Aorta (tissue), 5 donors: Measurements from ENCODE around the gene PRPF8. TPM values are rescaled to one million over a fixed set of nuclear protein-coding genes. Genes with fewer than 3 reads are reported as not detected.
"Not testable (repeated sequence)": the region's sequence is repeated elsewhere in the genome, so short reads cannot be mapped to it uniquely, and the experiment has no call there.

Experiments used
- ATAC-seq: fragments of 200-7000 bp; cut with Tn5 transposase; one replicate; pipeline ENCODE4 v1.9.1; 2022; ENCODE audit warnings: moderate library complexity; ENCODE audit not compliant: low FRiP score
- DNase-seq, 2 donors: peaks; one replicate each; pipeline ENCODE4 v3.0.0-alpha.2; 2020
- H3K27ac ChIP-seq, 2 donors: one replicate each; pipeline ENCODE4 v1.5.1; 2013; ENCODE audit warnings: low read length in 2 of 2, mild to moderate bottlenecking in 2 of 2, moderate library complexity in 2 of 2, control low read depth in 1 of 2, inconsistent platforms in 1 of 2, low read depth in 1 of 2
- H3K27me3 ChIP-seq, 2 donors: one replicate each; pipeline ENCODE4 v1.6.1; 2013; ENCODE audit warnings: control low read depth in 1 of 2, low read length in 1 of 2, mild to moderate bottlenecking in 1 of 2, moderate library complexity in 1 of 2; ENCODE audit not compliant: insufficient read depth in 2 of 2, control insufficient read depth in 1 of 2
- H3K36me3 ChIP-seq, 2 donors: one replicate each; pipeline ENCODE4 v1.6.1; 2013; ENCODE audit warnings: control low read depth in 1 of 2, low read length in 1 of 2, mild to moderate bottlenecking in 1 of 2; ENCODE audit not compliant: insufficient read depth in 2 of 2, control insufficient read depth in 1 of 2
- H3K4me1 ChIP-seq, 2 donors: one replicate each; pipeline ENCODE4 v1.6.1; 2013; ENCODE audit warnings: low read length in 2 of 2, control low read depth in 1 of 2, mild to moderate bottlenecking in 1 of 2, moderate library complexity in 1 of 2; ENCODE audit not compliant: insufficient read depth in 2 of 2, control insufficient read depth in 1 of 2
- H3K4me3 ChIP-seq, 2 donors: one replicate each; pipeline ENCODE4 v1.5.1; 2013; ENCODE audit warnings: low read length in 2 of 2, control low read depth in 1 of 2, mild to moderate bottlenecking in 1 of 2
- H3K9me3 ChIP-seq: one replicate; pipeline ENCODE4 v1.6.1; 2013; ENCODE audit warnings: mild to moderate bottlenecking, low read length; ENCODE audit not compliant: control insufficient read depth
- WGBS, 2 donors: extraction: QIAGEN DNeasy Blood & Tissue Kit; methylation state at CpG; one replicate each; pipeline ENCODE4 v1.1.7; 2013; 5-methylcytosine and 5-hydroxymethylcytosine counted together
- intact Hi-C, 2 donors: fragments of 100-400 bp; cut with DNase I; formaldehyde crosslinking; loops; one replicate each; pipeline versions ENCODE4 v1.14.2 to v1.15.0; 2022
- polyA plus RNA-seq, 2 donors: library from polyadenylated mRNA; stranded (reverse); fragments of 200-250 nt; gene quantifications; one replicate each; pipeline ENCODE4 v1.2.3, GENCODE V29; 2013
- total RNA-seq, 2 donors: library from RNA; stranded (reverse); fragmentation: NEBNext Ultra II Directional; extraction: Animal tissue kit (Norgen Biotek cat#: 25700); gene quantifications; one replicate each; pipeline ENCODE4 v1.2.1, GENCODE V29; 2021
- donor health status: healthy with polysubstance abuse.
- donor health status: Bipolar disorder and iron deficiency.
- donor health status: DM: no; HTN: no; CAD: no.
- donor health status: DM: no; HTN: no; CAD: no.
- donor health status: DM: yes; HTN: yes; CAD: no.

PRPF8 gene
- total and polyA plus RNA-seq, 4 donors = 14.7 to 235 (median 136) TPM

- H3K9me3 ChIP-seq, H3K4me3 ChIP-seq, DNase-seq, H3K4me1 ChIP-seq, H3K36me3 ChIP-seq, H3K27ac ChIP-seq, H3K27me3 ChIP-seq, ATAC-seq, intact Hi-C loops: not testable (repeated sequence)
- WGBS, 2 donors = 90 to 95% methylated on average over 10 of the region's 10 CpGs
Measured at GRCh38 chr17:1708791-1709346, 24.2 kb upstream of the PRPF8 start.

DNA sequence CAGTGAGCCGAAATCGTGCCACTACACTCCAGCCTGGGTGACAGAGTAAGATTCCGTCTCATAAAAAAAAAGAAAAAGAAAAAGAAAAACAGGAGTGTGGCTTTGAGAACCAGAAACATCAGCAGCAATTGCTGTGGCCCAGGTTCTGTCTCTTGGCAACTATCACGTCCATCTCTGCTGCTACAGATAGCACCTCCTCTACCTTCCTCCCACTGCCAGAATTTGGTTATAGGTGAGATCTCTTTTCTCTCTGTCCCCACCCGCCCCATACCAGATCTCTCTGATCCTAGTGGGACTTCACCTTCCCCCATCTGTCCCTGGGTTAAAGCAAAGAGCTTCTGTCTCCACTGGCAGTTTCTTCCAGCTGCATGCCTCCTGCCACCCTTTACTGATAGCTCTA lies 22.4 kb upstream of the PRPF8 start:
- ATAC-seq = no peak
- WGBS, 2 donors = 83 to 91% methylated on average over 5 of the region's 5 CpGs
- H3K4me3 ChIP-seq = no peak overlapping the region
- intact Hi-C loops = no loop called here
- no peak for DNase-seq
- H3K36me3 ChIP-seq = peaks cover 0 to under 1% of the 10 kb centered on the region in 2 donors
- no peaks in the 10 kb centered on the region for H3K27me3 ChIP-seq
- H3K9me3 ChIP-seq = no peaks in the 10 kb centered on the region
- no peaks in the 10 kb centered on the region for H3K4me1 ChIP-seq
- no peak overlapping the region for H3K27ac ChIP-seq

- Histone ChIP-seq H3K4me1 (no peaks in the 10 kb centered on the region), H3K4me3 (no peak overlapping the region), H3K36me3 (no peaks in the 10 kb centered on the region), H3K27me3 (no peaks in the 10 kb centered on the region), H3K27ac (no peak overlapping the region), H3K9me3 (no peaks in the 10 kb centered on the region)
- intact Hi-C loops = loop anchor here in 1 of 2 donors (2.0 kb wide), 1 partner anchor 42 kb away; no protein-coding TSS in a partner anchor
- no peak for DNase-seq
- ATAC-seq = no peak
- WGBS, 2 donors = 88 to 92% methylated on average over 7 of the region's 7 CpGs
Measured at GRCh38 chr17:1705004-1705403, 20.3 kb upstream of the PRPF8 start.

DNA sequence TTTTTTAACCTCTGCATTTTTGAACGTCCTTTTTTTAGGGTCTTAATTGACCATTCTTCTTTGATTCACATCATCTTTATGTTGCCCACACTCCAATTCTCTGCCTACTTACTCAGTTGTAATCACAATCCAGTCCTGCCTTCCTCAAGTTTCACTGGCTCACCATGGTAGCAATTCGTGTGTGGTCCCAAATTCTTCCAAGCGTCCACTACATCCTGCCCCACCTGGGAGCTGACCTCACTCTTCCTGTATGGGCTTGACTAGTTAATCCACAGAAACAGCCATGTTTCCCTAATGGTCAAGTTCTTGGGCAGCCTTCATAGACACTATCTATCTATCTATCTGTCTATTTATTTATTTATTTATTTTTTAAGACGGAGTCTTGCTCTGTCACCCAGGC lies 18.4 kb upstream of the PRPF8 start:
- Histone ChIP-seq H3K9me3 (no peaks in the 10 kb centered on the region), H3K36me3 (no peaks in the 10 kb centered on the region), H3K27ac (no peak overlapping the region), H3K4me3 (no peak overlapping the region), H3K4me1 (no peaks in the 10 kb centered on the region), H3K27me3 (no peaks in the 10 kb centered on the region)
- 59 to 61% methylated on average over 4 of the region's 4 CpGs for WGBS, 2 donors
- DNase-seq (no peak), ATAC-seq (no peak)
- intact Hi-C loops = no loop called here

DNA sequence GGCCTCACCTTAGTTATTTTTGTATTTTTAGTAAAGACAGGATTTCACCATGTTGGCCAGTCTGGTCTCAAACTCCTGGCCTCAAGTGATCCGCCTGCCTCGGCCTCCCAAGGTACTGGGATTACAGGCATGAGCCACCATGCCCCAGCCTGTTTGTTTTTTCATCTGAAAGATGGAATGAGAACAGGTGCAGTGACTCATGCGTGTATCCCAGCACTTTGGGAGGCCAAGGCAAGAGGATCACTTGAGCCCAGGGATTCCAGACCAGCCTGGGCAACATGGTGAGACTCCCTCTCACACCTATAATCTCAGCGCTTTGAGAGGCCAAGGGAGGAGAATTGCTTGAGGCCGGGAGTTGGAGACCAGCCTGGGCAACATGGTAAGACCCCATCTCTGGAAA lies 15.2 kb upstream of the PRPF8 start:
- H3K27ac ChIP-seq, intact Hi-C loops, DNase-seq, H3K4me1 ChIP-seq, ATAC-seq, H3K4me3 ChIP-seq, H3K9me3 ChIP-seq, H3K27me3 ChIP-seq, H3K36me3 ChIP-seq: not testable (repeated sequence)
- 91% methylated on average over 5 of the region's 5 CpGs for WGBS, 2 donors

DNA sequence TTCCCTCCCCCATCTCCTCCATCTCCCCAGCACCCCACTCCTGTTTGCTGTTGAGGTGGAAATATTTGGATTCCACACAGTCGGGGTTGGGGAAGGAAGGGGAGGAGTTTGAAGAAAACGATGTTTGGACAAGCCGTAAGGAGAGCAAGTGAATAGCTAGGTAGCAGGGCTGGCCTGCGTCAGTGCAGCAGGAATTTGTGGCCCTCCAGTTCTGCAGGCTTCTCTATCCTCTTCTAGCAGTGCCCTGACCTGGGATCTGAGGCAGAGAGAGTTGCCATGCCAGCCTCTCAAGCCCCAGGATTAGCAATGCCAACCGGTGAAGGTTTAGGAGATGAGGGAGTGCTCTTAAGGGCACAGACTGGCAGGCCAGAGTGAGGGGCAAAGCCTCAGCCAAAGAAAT lies 13.0 kb upstream of the PRPF8 start:
- WGBS, 2 donors = 5 to 12% methylated on average over 5 of the region's 5 CpGs
- H3K27ac ChIP-seq = peak overlapping the region in 1 of 2 donors; percentile 29
- no peak for ATAC-seq

GRCh38 chr17:1695365-1695764 lies 10.7 kb upstream of the PRPF8 start:
- no peak overlapping the region for H3K4me3 ChIP-seq
- intact Hi-C loops = no loop called here
- no peaks in the 10 kb centered on the region for H3K9me3 ChIP-seq

More for the DNA sequence above, 13.0 kb upstream of the PRPF8 start:
- H3K4me3 ChIP-seq = no peak overlapping the region
- intact Hi-C loops = no loop called here
- no peaks in the 10 kb centered on the region for H3K36me3 ChIP-seq
- H3K9me3 ChIP-seq = no peaks in the 10 kb centered on the region
- H3K27me3 ChIP-seq = no peaks in the 10 kb centered on the region
- DNase-seq = no peak
- no peaks in the 10 kb centered on the region for H3K4me1 ChIP-seq

GRCh38 chr17:1693339-1693738 lies 8.7 kb upstream of the PRPF8 start:
- no peaks in the 10 kb centered on the region for H3K27me3 ChIP-seq
- H3K36me3 ChIP-seq = no peaks in the 10 kb centered on the region
- 91 to 92% methylated on average over 7 of the region's 7 CpGs for WGBS, 2 donors
- ATAC-seq = no peak
- no peak overlapping the region for H3K27ac ChIP-seq
- no peak for DNase-seq
- no peaks in the 10 kb centered on the region for H3K9me3 ChIP-seq
- H3K4me1 ChIP-seq = no peaks in the 10 kb centered on the region
- no peak overlapping the region for H3K4me3 ChIP-seq
- intact Hi-C loops = no loop called here

More at GRCh38 chr17:1695365-1695764, 10.7 kb upstream of the PRPF8 start:
- Histone ChIP-seq H3K4me1 (no peaks in the 10 kb centered on the region), H3K27ac (no peak overlapping the region), H3K36me3 (no peaks in the 10 kb centered on the region), H3K27me3 (no peaks in the 10 kb centered on the region)
- ATAC-seq = no peak
- DNase-seq = no peak
- 92 to 94% methylated on average over 8 of the region's 8 CpGs for WGBS, 2 donors

DNA sequence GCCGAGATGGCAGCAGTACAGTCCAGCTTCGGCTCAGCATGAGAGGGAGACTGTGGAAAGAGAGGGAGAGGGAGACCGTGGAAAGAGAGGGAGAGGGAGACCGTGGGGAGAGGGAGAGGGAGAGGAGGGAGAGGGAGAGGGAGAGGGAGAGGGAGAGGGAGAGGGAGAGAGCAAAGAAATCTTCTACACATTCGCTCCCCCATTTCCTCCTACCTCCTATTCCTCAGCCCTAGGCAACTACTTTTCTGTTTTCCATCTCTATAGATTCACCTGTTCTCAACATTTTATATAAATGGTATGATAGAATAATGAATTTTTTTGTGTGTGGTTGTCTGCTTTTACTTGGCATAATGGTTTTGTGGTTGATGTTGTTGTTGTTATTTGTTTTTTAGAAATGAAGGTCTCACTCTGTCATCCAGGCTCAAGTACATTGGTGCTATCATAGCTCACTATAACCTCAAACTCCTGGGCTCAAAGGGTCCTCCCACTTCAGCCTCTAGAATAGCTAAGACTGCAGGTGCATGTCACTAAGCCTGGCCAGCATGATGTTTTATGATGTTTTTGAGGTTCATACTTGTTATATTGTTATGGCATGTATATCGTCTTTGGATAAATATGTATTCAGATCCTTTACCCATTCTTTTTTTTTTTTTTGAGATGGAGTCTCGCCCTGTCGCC lies 6.0 kb upstream of the PRPF8 start:
- no peak for ATAC-seq

More for the DNA sequence above, 6.0 kb upstream of the PRPF8 start:
- Histone ChIP-seq H3K4me3 (no peak overlapping the region), H3K4me1 (no peaks in the 10 kb centered on the region), H3K9me3 (no peaks in the 10 kb centered on the region), H3K27me3 (no peaks in the 10 kb centered on the region), H3K27ac (no peak overlapping the region), H3K36me3 (no peaks in the 10 kb centered on the region)
- DNase-seq = no peak
- intact Hi-C loops = no loop called here
- 82 to 84% methylated on average over 4 to 8 of the region's 8 CpGs for WGBS, 2 donors
